GM21528 (cell line): ENCODE measurements around the gene FXYD6.
"Not testable (repeated sequence)": the region's sequence is repeated elsewhere in the genome, so short reads cannot be mapped to it uniquely, and the experiment has no call there.

ENCODE experiments used
- ATAC-seq: cut with Tn5 transposase; IDR thresholded peaks from one replicate; pipeline ENCODE4 v1.9.1; 2021; ENCODE audit warnings: mild to moderate bottlenecking, moderate library complexity; ENCODE audit not compliant: unreplicated experiment, low FRiP score

FXYD6 gene, protein sequence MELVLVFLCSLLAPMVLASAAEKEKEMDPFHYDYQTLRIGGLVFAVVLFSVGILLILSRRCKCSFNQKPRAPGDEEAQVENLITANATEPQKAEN

GRCh38 chr11:117876341-117877119 lies at the start of gene FXYD6:
Gene FXYD6, minus strand, starts transcription at chr11:117876658. Its CDS starts 33,882 bp downstream, at chr11:117842776.
- no peak for ATAC-seq

- not testable (repeated sequence) for ATAC-seq
Observed at GRCh38 chr11:117926166-117926565, 49.7 kb upstream of the FXYD6 start.

- no peak for ATAC-seq
Observed at GRCh38 chr11:117925198-117925925, 48.9 kb upstream of the FXYD6 start.

DNA sequence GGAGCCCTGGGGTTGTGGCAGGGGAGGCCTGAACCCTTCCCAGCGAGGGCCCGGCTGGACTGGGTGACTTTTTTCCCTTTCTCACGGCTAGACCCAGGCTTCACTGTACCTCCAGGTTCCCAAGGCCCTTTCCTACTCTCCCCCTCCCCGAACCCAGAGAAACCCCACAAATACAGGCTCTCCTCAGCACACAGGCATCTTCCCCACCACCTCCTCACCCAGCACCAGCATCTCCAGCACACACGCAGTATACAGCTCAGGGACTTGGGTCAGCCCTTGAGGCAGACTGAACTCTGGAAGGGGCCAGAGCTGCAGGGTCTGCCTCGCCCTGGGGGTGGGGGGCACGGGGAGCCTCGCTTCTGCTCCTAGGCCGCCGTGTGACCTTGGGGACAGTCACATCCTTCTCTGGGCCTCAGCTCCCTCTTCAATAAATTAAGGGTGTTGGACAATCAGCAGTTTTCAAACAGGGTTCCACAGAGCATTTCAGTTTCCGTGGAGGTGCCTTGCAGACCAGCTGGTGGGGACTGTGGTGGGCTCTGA lies 48.2 kb upstream of the FXYD6 start:
- ATAC-seq: no peak

- no peak for ATAC-seq
Observed at GRCh38 chr11:117923773-117924172, 47.3 kb upstream of the FXYD6 start.

- no peak for ATAC-seq
Observed at GRCh38 chr11:117923275-117923674, 46.8 kb upstream of the FXYD6 start.

DNA sequence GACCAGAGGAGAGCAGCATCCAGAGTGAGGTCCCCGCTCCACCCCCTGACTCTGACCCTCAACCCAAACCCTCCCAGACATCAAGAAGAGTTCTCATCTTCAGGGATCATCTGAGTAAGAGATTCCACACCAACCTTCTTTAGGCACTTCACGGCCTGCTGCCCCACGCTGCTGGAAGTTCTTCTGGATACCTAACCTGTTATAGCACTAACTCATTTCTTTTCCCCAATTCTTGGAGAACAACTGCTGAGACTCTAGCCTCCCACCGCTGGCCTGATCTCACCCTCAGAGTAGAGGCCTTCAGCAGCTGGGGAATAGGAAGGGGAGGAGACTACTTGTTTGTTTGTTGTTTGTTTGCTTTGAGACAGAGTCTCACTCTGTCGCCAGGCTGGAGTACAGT lies 45.4 kb upstream of the FXYD6 start:
- ATAC-seq: no peak

DNA sequence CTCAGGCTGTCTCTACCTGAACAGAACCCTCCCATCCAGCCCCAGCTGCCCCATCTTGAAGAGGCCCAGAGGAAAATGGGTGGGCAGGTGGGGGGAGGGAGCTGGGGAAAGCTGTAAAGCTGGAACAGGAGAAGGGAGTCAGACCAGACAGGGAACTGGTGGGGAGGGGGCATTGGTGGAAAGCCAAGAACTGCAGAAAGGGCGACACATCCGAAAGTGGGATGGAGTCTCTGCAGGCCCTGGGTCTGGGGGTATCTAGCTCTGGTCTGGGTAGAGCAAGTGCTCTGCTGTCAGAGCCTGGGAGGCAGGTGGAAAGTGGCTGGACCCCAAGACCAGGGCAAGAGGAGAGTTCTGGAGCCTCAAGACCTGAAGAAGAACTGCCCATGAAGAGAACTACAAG lies 45.0 kb upstream of the FXYD6 start:
- no peak for ATAC-seq

- ATAC-seq: no peak
Observed at GRCh38 chr11:117919781-117920221, 43.3 kb upstream of the FXYD6 start.

DNA sequence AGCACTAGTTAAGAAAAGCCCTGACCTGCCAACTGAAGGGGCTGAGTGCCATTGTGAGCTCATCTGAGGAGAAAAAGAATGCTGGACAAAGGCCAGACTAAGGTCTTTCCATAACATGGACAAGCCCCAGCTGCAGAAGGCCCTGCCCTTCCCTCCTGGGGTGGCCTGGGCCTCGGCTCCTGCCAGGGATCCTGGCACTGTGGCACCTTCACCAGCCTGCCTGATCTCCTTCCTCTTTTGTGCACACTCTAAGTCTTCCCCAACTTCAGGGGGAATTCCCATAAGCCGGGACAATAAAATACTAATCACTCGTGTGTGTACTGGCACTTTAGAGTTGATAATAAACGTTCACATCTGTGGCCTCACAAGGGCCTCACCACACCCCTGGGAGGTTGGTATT lies 42.9 kb upstream of the FXYD6 start:
- no peak for ATAC-seq

GRCh38 chr11:117918366-117919255 lies 42.2 kb upstream of the FXYD6 start:
- ATAC-seq: no peak

GRCh38 chr11:117917591-117918151 lies 41.2 kb upstream of the FXYD6 start:
- ATAC-seq: no peak

DNA sequence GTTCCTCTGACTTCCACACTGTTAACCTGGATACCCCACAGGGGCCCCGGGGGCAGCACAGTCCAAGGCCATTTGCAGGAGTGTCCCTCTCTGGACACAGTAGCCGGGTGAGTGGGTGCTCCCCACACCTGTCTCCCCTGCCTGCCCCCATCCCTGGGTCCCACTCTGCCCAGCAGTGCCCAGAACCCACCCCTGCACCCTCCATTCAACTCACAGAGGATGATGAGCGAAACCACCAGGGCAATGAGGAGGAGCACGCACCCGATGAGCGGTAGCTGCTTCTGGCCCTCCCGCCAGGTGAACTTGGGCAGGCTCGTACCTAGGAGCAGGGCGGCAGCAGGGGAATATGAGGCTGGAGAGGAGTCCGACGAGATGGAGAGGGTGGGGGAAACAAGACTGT lies 40.5 kb upstream of the FXYD6 start:
- no peak for ATAC-seq

DNA sequence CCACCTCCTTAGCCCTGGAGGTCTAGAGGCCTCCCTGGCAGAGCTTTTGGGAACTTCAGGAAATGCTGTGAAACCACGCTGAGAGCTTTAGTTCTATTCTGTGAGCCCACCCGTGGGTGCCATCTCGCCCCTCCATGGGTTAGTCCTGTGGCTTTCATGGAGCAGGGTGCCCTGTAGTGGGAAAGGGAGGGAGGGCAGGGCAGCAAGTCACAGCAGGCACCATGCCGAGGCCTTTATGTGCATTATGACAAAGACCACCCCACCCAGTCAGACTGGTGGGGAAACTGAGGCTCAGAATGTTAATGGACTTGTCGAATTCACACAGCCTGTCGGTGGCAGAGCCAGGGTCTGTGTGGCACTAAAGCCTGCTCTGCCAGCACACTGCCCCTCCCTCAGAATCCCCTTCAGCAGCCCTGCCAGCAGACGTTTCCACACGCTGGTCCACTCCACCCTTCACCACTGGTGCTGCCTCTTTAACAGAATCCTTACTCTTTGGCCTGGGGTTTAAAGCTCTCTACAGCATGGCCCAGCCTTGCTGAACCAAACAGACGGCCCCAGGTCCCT lies 39.3 kb upstream of the FXYD6 start:
- no peak for ATAC-seq

GRCh38 chr11:117914991-117915618 lies 38.6 kb upstream of the FXYD6 start:
- ATAC-seq: no peak

GRCh38 chr11:117914398-117914761 lies 37.9 kb upstream of the FXYD6 start:
- ATAC-seq: no peak

DNA sequence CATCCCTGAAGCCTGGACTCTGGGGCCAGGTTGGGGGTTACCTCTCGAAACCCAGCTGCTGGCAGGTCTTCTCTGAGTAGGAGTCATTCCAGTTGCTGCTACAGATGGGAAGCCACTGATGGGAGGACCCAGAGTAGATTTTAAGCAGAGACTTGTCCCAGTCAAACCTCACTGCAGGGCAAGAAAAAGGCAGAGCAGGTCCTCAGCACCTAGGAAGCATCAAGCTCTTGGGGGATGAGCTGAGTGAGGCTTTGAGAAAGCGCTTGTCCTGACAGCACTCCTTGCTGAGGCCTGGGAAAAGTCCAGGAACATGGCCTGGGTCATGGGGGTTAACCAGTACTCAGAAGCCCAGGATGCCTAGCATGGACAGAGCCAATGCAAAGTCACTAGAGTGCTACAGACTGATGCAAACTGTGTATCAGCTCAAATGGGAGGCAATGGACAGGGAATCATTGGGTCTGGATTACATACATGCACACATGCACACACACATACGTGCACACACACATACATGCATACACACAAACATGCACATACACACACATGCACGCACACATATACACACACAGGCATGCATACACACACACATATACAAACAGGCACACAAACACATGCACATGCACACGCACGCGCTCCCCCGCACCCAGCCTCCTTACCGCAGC lies 37.4 kb upstream of the FXYD6 start:
- ATAC-seq: no peak

GRCh38 chr11:117912497-117912896 lies 36.0 kb upstream of the FXYD6 start:
- ATAC-seq: no peak

DNA sequence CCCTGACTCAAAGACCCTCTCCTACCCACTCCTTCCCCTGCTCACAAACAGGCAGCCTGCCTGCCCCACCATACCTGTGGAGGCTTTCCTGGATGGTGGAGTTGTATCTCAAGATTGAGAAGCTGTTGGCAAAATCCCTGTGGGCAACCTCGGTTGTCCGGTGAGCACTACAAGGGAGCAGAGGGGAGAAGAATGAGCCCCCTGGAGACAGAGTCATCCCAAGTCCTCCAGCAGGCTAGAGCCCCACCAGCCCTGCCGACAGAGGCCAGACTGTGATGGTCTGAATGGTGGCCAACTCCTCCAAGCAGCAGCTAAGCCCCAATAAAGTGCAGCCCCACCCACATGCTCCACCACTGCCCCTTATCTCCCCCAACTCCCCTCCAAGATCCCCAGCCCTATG lies 35.2 kb upstream of the FXYD6 start:
- no peak for ATAC-seq
